COLO829 (cell line): ENCODE results near the gene DMKN.

Experiments used
- DNase-seq: peaks from one replicate; pipeline ENCODE4 v3.0.0; 2012; ENCODE audit warnings: low spot score

The DMKN gene

GRCh38 chr19:35513628-35514281 is at the start of gene DMKN:
Gene DMKN, minus strand, starts transcription at chr19:35513649. Its CDS starts 174 bp downstream, at chr19:35513475.
- no peak for DNase-seq

GRCh38 chr19:35562776-35563175 is 49.3 kb upstream of the DMKN start:
- DNase-seq, result no peak

GRCh38 chr19:35562336-35562735 is 48.9 kb upstream of the DMKN start:
- DNase-seq, result no peak

GRCh38 chr19:35561436-35561835 is 48.0 kb upstream of the DMKN start:
- no peak for DNase-seq

- no peak for DNase-seq
These were observed 47.2 kb upstream of the DMKN start for GRCh38 chr19:35560677-35561076.

GRCh38 chr19:35560271-35560670 is 46.8 kb upstream of the DMKN start:
- DNase-seq, result no peak

- DNase-seq, result no peak
These were observed 46.3 kb upstream of the DMKN start for GRCh38 chr19:35559781-35560180.

- DNase-seq, result no peak
These were observed 45.8 kb upstream of the DMKN start for GRCh38 chr19:35559281-35559659.

GRCh38 chr19:35558400-35559280 is 45.2 kb upstream of the DMKN start:
- DNase-seq, result no peak

- DNase-seq, result peak; percentile 68
These were observed 44.3 kb upstream of the DMKN start for GRCh38 chr19:35557539-35558399.

GRCh38 chr19:35556846-35557538 is 43.5 kb upstream of the DMKN start:
- DNase-seq, result no peak

GRCh38 chr19:35556025-35556590 is 42.7 kb upstream of the DMKN start:
- no peak for DNase-seq

- no peak for DNase-seq
These were observed 42.0 kb upstream of the DMKN start for GRCh38 chr19:35555301-35556005.

GRCh38 chr19:35554076-35554475 is 40.6 kb upstream of the DMKN start:
- DNase-seq, result no peak

- no peak for DNase-seq
These were observed 40.0 kb upstream of the DMKN start for GRCh38 chr19:35553385-35554000.

GRCh38 chr19:35552534-35553384 is 39.3 kb upstream of the DMKN start:
- DNase-seq, result no peak

GRCh38 chr19:35551091-35551810 is 37.8 kb upstream of the DMKN start:
- no peak for DNase-seq

- DNase-seq, result no peak
These were observed 36.6 kb upstream of the DMKN start for GRCh38 chr19:35549879-35550523.
